HG03139 (cell line): ENCODE data around the gene RPL10A.
"Not testable (repeated sequence)": the region's sequence is repeated elsewhere in the genome, so short reads cannot be mapped to it uniquely, and the experiment has no call there.

Experiments
- ATAC-seq: cut with Tn5 transposase; IDR thresholded peaks from one replicate; pipeline ENCODE4 v1.9.1; 2021; ENCODE audit not compliant: unreplicated experiment

RPL10A gene

GRCh38 chr6:35510916-35511561 is 42.8 kb downstream of the RPL10A start:
- no peak for ATAC-seq

- no peak for ATAC-seq
Measured at GRCh38 chr6:35511562-35511941, 43.4 kb downstream of the RPL10A start.

- no peak for ATAC-seq
Measured at GRCh38 chr6:35512006-35512405, 43.8 kb downstream of the RPL10A start.

- no peak for ATAC-seq
Measured at GRCh38 chr6:35512740-35513139, 44.5 kb downstream of the RPL10A start, which contains the start of gene TULP1. TULP1 (minus strand) TSS chr6:35512896; CDS start chr6:35512858, 38 bp downstream.

GRCh38 chr6:35514587-35514986 is 46.4 kb downstream of the RPL10A start:
- no peak for ATAC-seq

GRCh38 chr6:35515939-35516338 is 47.7 kb downstream of the RPL10A start:
- ATAC-seq = not testable (repeated sequence)

- no peak for ATAC-seq
Measured at GRCh38 chr6:35516712-35517111, 48.5 kb downstream of the RPL10A start.

- not testable (repeated sequence) for ATAC-seq
Measured at GRCh38 chr6:35517978-35518377, 49.8 kb downstream of the RPL10A start.

GRCh38 chr6:35518566-35519312 is 50.5 kb downstream of the RPL10A start:
- no peak for ATAC-seq

GRCh38 chr6:35519313-35520015 is 51.3 kb downstream of the RPL10A start:
- ATAC-seq = no peak
